K562 (cell line): ENCODE measurements around the gene PREB. TPM values are rescaled to one million over a fixed set of nuclear protein-coding genes. Genes with fewer than 3 reads are reported as not detected.
A peak's percentile ranks its signal among the peaks of the same experiment; 100 is the strongest.

ENCODE experiments used
- ATAC-seq: fragments of 200-7000 bp; cut with Tn5 transposase; 3 replicates; pipeline ENCODE4 v1.9.1; 2020; ENCODE audit warnings: moderate library complexity
- BruUV-seq: library from RNA; stranded (reverse); fragments of 400-500 nt; replicated peaks from 2 replicates; lab custom pipeline; 2021; lab: Mats Ljungman, UMichigan
- CTCF ChIA-PET: fragments of 300-600 bp; formaldehyde crosslinking; extraction: SDS; loops from one replicate; lab custom pipeline; 2021; ENCODE audit warnings: low intra/inter-chr PET ratio; lab: Yijun Ruan, JAX
- POLR2A ChIA-PET: fragments of 300-600, 350-650 bp; sonication (Branson Sonifier 250); formaldehyde crosslinking; extraction: SDS; loops from one replicate; lab custom pipeline; 2021; ENCODE audit warnings: antibody characterized with exemption, inconsistent platforms; lab: Yijun Ruan, JAX
- DNase-seq, 4 experiments: peaks; one replicate each; pipeline versions ENCODE4 v3.0.0 to v3.0.0-alpha.2; 2011 to 2018; ENCODE audit warnings: low spot score in 3 of 4, mixed read lengths in 3 of 4; ENCODE audit errors: extremely low read depth in 1 of 4
- FAIRE-seq: peaks from 2 replicates; lab custom pipeline; 2011; peaks lifted over from hg19 to GRCh38; lab: Jason Lieb, UNC
- H2AFZ ChIP-seq: 2 replicates; pipeline ENCODE4 v1.6.0; 2011; ENCODE audit warnings: low read depth, low read length, control low read depth, inconsistent platforms
- H3K27ac ChIP-seq: fragments of 200-600 bp; 3 replicates; pipeline ENCODE4 v1.8.0; 2011; ENCODE audit warnings: low read depth, mild to moderate bottlenecking, control low read depth, inconsistent platforms, low read length, moderate library complexity, mixed read lengths; ENCODE audit errors: extremely low read depth
- H3K27me3 ChIP-seq, 2 experiments: fragments of 300-600 bp in 1 of 2; 2 replicates in 1 of 2; 3 replicates in 1 of 2; pipeline versions ENCODE4 v1.6.0 to v1.8.0; 2011; ENCODE audit warnings: inconsistent platforms in 2 of 2, low read length in 2 of 2, mild to moderate bottlenecking in 1 of 2, mixed read lengths in 1 of 2, moderate library complexity in 1 of 2; ENCODE audit not compliant: control insufficient read depth in 2 of 2, insufficient read depth in 2 of 2
- H3K36me3 ChIP-seq: fragments of 300-600 bp; 3 replicates; pipeline ENCODE4 v1.8.0; 2011; ENCODE audit warnings: mild to moderate bottlenecking, low read length, inconsistent platforms; ENCODE audit not compliant: control insufficient read depth, insufficient read depth
- H3K4me1 ChIP-seq, 2 experiments: fragments of 200-600 bp in 1 of 2; replicated peaks in 1 of 2; 2 replicates in 1 of 2; 3 replicates in 1 of 2; pipeline versions ENCODE4 v1.5.1 to v1.8.0; 2011; ENCODE audit warnings: inconsistent platforms in 2 of 2, low read length in 2 of 2, mild to moderate bottlenecking in 1 of 2, mixed read lengths in 1 of 2, moderate library complexity in 1 of 2; ENCODE audit not compliant: control insufficient read depth in 2 of 2, insufficient read depth in 2 of 2
- H3K4me2 ChIP-seq: 2 replicates; pipeline ENCODE4 v1.6.1; 2011; ENCODE audit warnings: low read length, control low read depth, inconsistent platforms, mixed read lengths; ENCODE audit not compliant: insufficient read depth
- H3K4me3 ChIP-seq: fragments of 200-600 bp; sonication (generic), shearing (Covaris generic); 2 replicates; pipeline ENCODE4 v1.5.1; 2016; ENCODE audit warnings: control low read depth, inconsistent platforms
- H3K79me2 ChIP-seq: fragments of 200-600 bp; 3 replicates; pipeline ENCODE4 v1.8.0; 2011; ENCODE audit warnings: low read length, inconsistent platforms; ENCODE audit not compliant: control insufficient read depth, insufficient read depth
- H3K9ac ChIP-seq, 2 experiments: 2 replicates each; pipeline versions ENCODE4 v1.6.0 to v1.6.1; 2011; ENCODE audit warnings: low read depth in 2 of 2, low read length in 2 of 2, control low read depth in 1 of 2, inconsistent platforms in 1 of 2, mild to moderate bottlenecking in 1 of 2, mixed read lengths in 1 of 2; ENCODE audit not compliant: insufficient read depth in 1 of 2
- H3K9me1 ChIP-seq: one replicate; pipeline ENCODE4 v1.6.0; 2011; ENCODE audit warnings: inconsistent platforms, mild to moderate bottlenecking, low read length, moderate library complexity; ENCODE audit not compliant: control insufficient read depth, insufficient read depth
- H3K9me3 ChIP-seq: replicated peaks from 2 replicates; pipeline ENCODE4 v1.5.1; 2011; ENCODE audit warnings: low read depth, low read length, inconsistent platforms; ENCODE audit not compliant: control insufficient read depth, insufficient read depth
- H4K20me1 ChIP-seq: replicated peaks from 2 replicates; pipeline ENCODE4 v1.6.1; 2011; ENCODE audit warnings: low read length, inconsistent platforms, mixed read lengths; ENCODE audit not compliant: control insufficient read depth, insufficient read depth
- ARNT ChIP-seq, 2 experiments: fragments of 450-650 bp; IDR thresholded peaks; 2 replicates each; pipeline ENCODE4 v1.6.1; 2016; ENCODE audit warnings: mild to moderate bottlenecking in 1 of 2
- CHD4 ChIP-seq: fragments of 200-600 bp; sonication (generic); IDR thresholded peaks from 3 replicates; pipeline ENCODE4 v1.6.1; 2012; ENCODE audit warnings: low read depth, mild to moderate bottlenecking, mixed read lengths, low read length, inconsistent platforms; ENCODE audit not compliant: insufficient read depth, insufficient replicate concordance, poor library complexity, severe bottlenecking
- CREM ChIP-seq: IDR thresholded peaks from 2 replicates; pipeline ENCODE4 v1.6.1; 2014; ENCODE audit warnings: antibody characterized with exemption, low read depth
- ELK3 ChIP-seq: fragments of 450-650 bp; formaldehyde crosslinking; IDR thresholded peaks from 2 replicates; pipeline ENCODE4 v1.4.0; 2020; ENCODE audit warnings: mild to moderate bottlenecking
- FOSL1 ChIP-seq: fragments of 200-800 bp; sonication (Bioruptor generic); conservative IDR thresholded peaks from 2 replicates; pipeline ENCODE4 v1.6.1; 2016; ENCODE audit warnings: missing genetic modification characterization, missing compliant biosample characterization
- GATA2 ChIP-seq: sonication (generic); formaldehyde crosslinking; IDR thresholded peaks from 2 replicates; pipeline ENCODE4 v1.4.0; 2020; ENCODE audit warnings: mild to moderate bottlenecking, missing genetic modification reagents
- JUND ChIP-seq, 2 experiments: IDR thresholded peaks; 2 replicates in 1 of 2; 3 replicates in 1 of 2; pipeline ENCODE4 v1.6.1; 2011; ENCODE audit warnings: borderline replicate concordance in 2 of 2, low read depth in 2 of 2, low read length in 2 of 2, improper control_type of control experiment in 1 of 2, missing biosample characterization in 1 of 2, missing genetic modification characterization in 1 of 2, missing genetic modification reagents in 1 of 2
- KHSRP ChIP-seq: fragments of 450-650 bp; IDR thresholded peaks from 2 replicates; pipeline ENCODE4 v1.6.1; 2017
- NCOA4 ChIP-seq: fragments of 450-650 bp; IDR thresholded peaks from 2 replicates; pipeline ENCODE4 v1.6.1; 2018; ENCODE audit warnings: mild to moderate bottlenecking; ENCODE audit not compliant: partially characterized antibody
- SIRT6 ChIP-seq: IDR thresholded peaks from one replicate; pipeline ENCODE4 v1.6.1; 2012; ENCODE audit warnings: low read depth, mild to moderate bottlenecking, control low read depth, inconsistent platforms, low read length, moderate library complexity
- SMARCB1 ChIP-seq: IDR thresholded peaks from 2 replicates; pipeline ENCODE4 v1.6.1; 2011; ENCODE audit warnings: improper control_type of control experiment, low read depth; ENCODE audit not compliant: insufficient read length
- SMARCE1 ChIP-seq: fragments of 450-650 bp; IDR thresholded peaks from 2 replicates; pipeline ENCODE4 v1.7.1; 2016; ENCODE audit warnings: mild to moderate bottlenecking
- SMC3 ChIP-seq: conservative IDR thresholded peaks from 2 replicates; pipeline ENCODE4 v1.6.1; 2011; ENCODE audit warnings: low read depth, low read length, improper control_type of control experiment; ENCODE audit not compliant: insufficient read depth
- STAT6 ChIP-seq: sonication (generic); formaldehyde crosslinking; IDR thresholded peaks from 2 replicates; pipeline ENCODE4 v1.8.1; 2023; ENCODE audit warnings: mild to moderate bottlenecking, missing genetic modification reagents
- TAF7 ChIP-seq: fragments of 450-650 bp; IDR thresholded peaks from 2 replicates; pipeline ENCODE4 v1.6.1; 2016; ENCODE audit warnings: missing genetic modification characterization, missing compliant biosample characterization
- TRIM28 ChIP-seq: fragments of 450-650 bp; IDR thresholded peaks from 2 replicates; pipeline ENCODE4 v1.6.1; 2017
- ZNF12 ChIP-seq: sonication (generic); formaldehyde crosslinking; IDR thresholded peaks from 2 replicates; pipeline ENCODE4 v1.4.0; 2020; ENCODE audit warnings: mild to moderate bottlenecking, missing genetic modification reagents
- WGBS: fragments of 100-300 bp; shearing (Covaris generic); methylation state at CpG from one replicate; pipeline ENCODE4 v1.1.6; 2016; ENCODE audit warnings: low coverage, mixed read lengths; ENCODE audit not compliant: insufficient coverage; ENCODE audit errors: missing lambda C conversion rate; 5-methylcytosine and 5-hydroxymethylcytosine counted together
- in situ Hi-C: fragments of 300-500 bp; cut with MboI; formaldehyde crosslinking; loops from 4 replicates; pipeline ENCODE4 v1.15.0; 2018; ENCODE audit warnings: inconsistent platforms, mixed read lengths
- intact Hi-C: fragments of 100-400 bp; cut with micrococcal nuclease; formaldehyde crosslinking; loops from 2 replicates; pipeline ENCODE4 v1.14.2; 2022
- polyA plus RNA-seq, 8 experiments: library from polyadenylated mRNA; depleted of rRNA in 4 of 8; stranded (reverse) in 5 of 8; unstranded in 3 of 8; fragments of >200 nt; fragmentation: Nextera tagmentation in 2 of 8; fragmentation: Illumina TruSeq in 1 of 8; extraction: Ambion mirVana in 2 of 8; extraction: Trizol in 1 of 8; gene quantifications; 2 replicates each; pipeline versions ENCODE4 v1.2.1 to v1.2.3, GENCODE V29; 2011 to 2014; ENCODE audit warnings: inconsistent platforms in 1 of 8, missing spikeins in 1 of 8
- total RNA-seq, 7 experiments: library from RNA; depleted of rRNA in 6 of 7; stranded (reverse); fragments of >200 nt in 6 of 7; fragmentation: Illumina TruSeq in 2 of 7; extraction: Trizol in 2 of 7; gene quantifications; 2 replicates each; pipeline versions ENCODE4 v1.2.1 to v1.2.3, GENCODE V29; 2011 to 2021; ENCODE audit warnings: low replicate concordance in 1 of 7
- TF ChIP-seq, protein P1 (sequence below): fragments of 250-450 bp; sonication (Bioruptor Pico); IDR thresholded peaks from 2 replicates; pipeline ENCODE4 v1.5.0; 2021

The PREB gene
- total and polyA plus RNA-seq, 9 of the 15 experiments (the other 6 are each of a cell fraction or from before 2014, with no cell fraction given) = 35.1 to 84.2 (median 67.2) TPM

- no peak overlapping the region for H3K27ac ChIP-seq
- no peaks in the 10 kb centered on the region for H3K79me2 ChIP-seq
- 9% methylated on average over 6 of the region's 6 CpGs for WGBS
- H3K4me2 ChIP-seq = no peak overlapping the region
- no peaks in the 10 kb centered on the region for H3K9me1 ChIP-seq
- no peaks in the 10 kb centered on the region for H3K9me3 ChIP-seq
- no peaks in the 10 kb centered on the region for H4K20me1 ChIP-seq
- no TSS peak for BruUV-seq
- peaks cover 11 to 35% of the 10 kb centered on the region in 2 experiments; a peak in 4 of 5 replicates for H3K27me3 ChIP-seq
- H3K4me3 ChIP-seq = no peak overlapping the region
- H2AFZ ChIP-seq = no peak overlapping the region
- in situ Hi-C loops = no loop called here
- DNase-seq (no peak), ATAC-seq (no peak; the same call in 2 of the 3 replicates), FAIRE-seq (no peak)
- no peak overlapping the region for H3K9ac ChIP-seq
- CTCF ChIA-PET = interaction anchor here (0.5 to 0.7 kb wide), 2 partner anchors 109 to 480 kb away, joined by 3 to 5 read pairs; no protein-coding TSS in a partner anchor
- intact Hi-C loops = loop anchor here (2.0 kb wide), 1 partner anchor 20 kb away; no protein-coding TSS in a partner anchor
- peaks cover 8 to 9% of the 10 kb centered on the region in 2 experiments; a peak in 3 of 5 replicates for H3K4me1 ChIP-seq
- no peaks in the 10 kb centered on the region for H3K36me3 ChIP-seq
- POLR2A ChIA-PET = no interaction called here
- TF ChIP-seq ZNF12 (CRISPR knock-in tag) = no peak
- TF ChIP-seq CREM = no peak
- TF ChIP-seq STAT6 (CRISPR knock-in tag) = no peak
- peak; percentile 57; the same call in 1 of the 2 replicates for TF ChIP-seq SMARCE1
- TF ChIP-seq ARNT (IDR thresholded peaks at IDR 0.05) = no peak
- TF ChIP-seq NCOA4 = no peak
- no peak for TF ChIP-seq SIRT6
- no peak for TF ChIP-seq CHD4
- no peak for TF ChIP-seq GATA2 (CRISPR knock-in tag)
- no peak for TF ChIP-seq TAF7 (tag)
- TF ChIP-seq SMARCB1 = no peak
- TF ChIP-seq, protein P1, sequence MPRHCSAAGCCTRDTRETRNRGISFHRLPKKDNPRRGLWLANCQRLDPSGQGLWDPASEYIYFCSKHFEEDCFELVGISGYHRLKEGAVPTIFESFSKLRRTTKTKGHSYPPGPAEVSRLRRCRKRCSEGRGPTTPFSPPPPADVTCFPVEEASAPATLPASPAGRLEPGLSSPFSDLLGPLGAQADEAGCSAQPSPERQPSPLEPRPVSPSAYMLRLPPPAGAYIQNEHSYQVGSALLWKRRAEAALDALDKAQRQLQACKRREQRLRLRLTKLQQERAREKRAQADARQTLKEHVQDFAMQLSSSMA (CRISPR knock-in tag) = no peak
- TF ChIP-seq KHSRP = no peak
- peak; percentile 69 for TF ChIP-seq FOSL1 (tag)
- peak; percentile 53; the same call in 1 of the 2 replicates for TF ChIP-seq JUND (IDR thresholded peaks at IDR 0.05; ENCODE audit: borderline replicate concordance, low read depth, low read length)
- no peak; the same call in 2 of the 3 replicates for TF ChIP-seq JUND (tag; IDR thresholded peaks at IDR 0.05; ENCODE audit: borderline replicate concordance, low read depth, low read length)
- no peak for TF ChIP-seq SMC3
- no peak for TF ChIP-seq TRIM28
- TF ChIP-seq ELK3 (CRISPR knock-in tag) = no peak
Measured at GRCh38 chr2:27170581-27171337, 36.3 kb upstream of the PREB start.
